Cardiac fibroblast (primary cell): ENCODE measurements around the gene LPAR5.

ENCODE experiments used
- DNase-seq, 2 donors: peaks; one replicate each; pipeline versions ENCODE4 v3.0.0 to v3.0.0-alpha.2; 2010; ENCODE audit warnings: low read depth in 2 of 2
- H3K4me3 ChIP-seq, 2 donors: replicated peaks in 1 of 2; 1 replicate in 1 of 2; 2 replicates in 1 of 2; pipeline ENCODE4 v1.5.1; 2011; ENCODE audit warnings: low read depth in 2 of 2, low read length in 2 of 2, mild to moderate bottlenecking in 2 of 2, moderate library complexity in 1 of 2
- TF ChIP-seq, protein P1 (sequence below): IDR thresholded peaks from one replicate; pipeline ENCODE4 v1.5.1; 2011; ENCODE audit warnings: low read depth, mild to moderate bottlenecking, low read length, inconsistent platforms

The LPAR5 gene

DNA sequence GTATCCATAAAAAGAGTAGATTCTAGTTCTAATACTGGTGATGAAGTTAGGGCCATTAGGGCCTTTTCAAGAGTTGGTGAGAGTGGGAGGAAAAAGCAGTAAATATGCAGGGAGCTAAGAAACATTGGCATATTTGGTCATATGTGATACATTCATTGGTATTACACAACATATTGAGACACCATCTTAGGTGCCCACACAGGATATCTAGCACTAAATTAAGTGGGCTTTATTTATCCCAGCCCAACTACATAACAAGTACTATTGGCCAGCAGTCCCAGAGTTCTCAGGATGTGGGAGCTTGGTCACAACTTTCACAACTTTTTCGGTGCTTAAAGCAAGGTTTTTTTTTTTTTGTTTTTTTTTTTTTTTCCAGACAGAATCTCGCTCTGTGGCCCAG is 29.1 kb upstream of the LPAR5 start:
- TF ChIP-seq, protein P1, sequence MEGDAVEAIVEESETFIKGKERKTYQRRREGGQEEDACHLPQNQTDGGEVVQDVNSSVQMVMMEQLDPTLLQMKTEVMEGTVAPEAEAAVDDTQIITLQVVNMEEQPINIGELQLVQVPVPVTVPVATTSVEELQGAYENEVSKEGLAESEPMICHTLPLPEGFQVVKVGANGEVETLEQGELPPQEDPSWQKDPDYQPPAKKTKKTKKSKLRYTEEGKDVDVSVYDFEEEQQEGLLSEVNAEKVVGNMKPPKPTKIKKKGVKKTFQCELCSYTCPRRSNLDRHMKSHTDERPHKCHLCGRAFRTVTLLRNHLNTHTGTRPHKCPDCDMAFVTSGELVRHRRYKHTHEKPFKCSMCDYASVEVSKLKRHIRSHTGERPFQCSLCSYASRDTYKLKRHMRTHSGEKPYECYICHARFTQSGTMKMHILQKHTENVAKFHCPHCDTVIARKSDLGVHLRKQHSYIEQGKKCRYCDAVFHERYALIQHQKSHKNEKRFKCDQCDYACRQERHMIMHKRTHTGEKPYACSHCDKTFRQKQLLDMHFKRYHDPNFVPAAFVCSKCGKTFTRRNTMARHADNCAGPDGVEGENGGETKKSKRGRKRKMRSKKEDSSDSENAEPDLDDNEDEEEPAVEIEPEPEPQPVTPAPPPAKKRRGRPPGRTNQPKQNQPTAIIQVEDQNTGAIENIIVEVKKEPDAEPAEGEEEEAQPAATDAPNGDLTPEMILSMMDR: no peak
- peak in 1 of 2 donors; percentile 17 for DNase-seq
- no peak overlapping the region for H3K4me3 ChIP-seq

DNA sequence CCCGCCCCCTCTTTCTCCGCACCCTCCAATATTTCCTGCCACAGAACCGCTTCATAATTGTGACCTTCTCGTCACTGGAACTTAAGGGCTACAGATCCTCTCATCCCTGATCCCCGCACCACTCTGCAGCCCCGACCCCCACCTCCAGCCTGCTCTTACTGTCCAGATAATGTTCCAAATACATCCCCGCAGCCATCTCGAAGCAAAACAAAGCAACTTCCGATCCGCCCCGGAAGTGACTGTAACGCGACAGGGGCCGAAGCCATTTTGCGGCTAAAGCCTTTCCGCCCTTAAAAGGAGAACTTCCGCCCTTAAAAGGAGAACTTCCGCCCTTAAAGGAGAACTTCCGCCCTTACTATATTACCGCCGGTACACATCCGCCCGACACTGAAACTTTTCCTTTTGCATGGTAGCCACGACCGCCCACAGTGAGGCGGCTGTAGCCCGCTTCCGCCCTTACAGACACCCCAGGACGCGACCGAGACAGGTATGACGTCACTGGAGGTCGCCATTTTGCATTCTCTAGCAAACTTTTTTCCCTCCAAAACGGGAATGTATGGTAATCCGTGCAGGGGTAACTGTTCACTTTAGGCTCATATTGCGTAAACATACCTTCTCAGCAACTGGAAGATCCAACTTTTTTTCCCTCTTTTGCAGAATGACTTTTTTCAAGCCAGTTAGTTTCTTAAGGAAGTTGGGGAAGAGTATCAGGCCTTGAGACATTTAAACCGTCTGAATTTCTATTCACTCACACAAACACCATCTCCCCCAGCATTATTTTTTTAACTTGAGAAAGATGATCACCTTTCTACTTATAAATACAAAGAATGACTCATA is 27.4 kb upstream of the LPAR5 start, which contains the start of gene ING4:
TSS of gene ING4 (minus strand) at position 214 of the 837 bp plus-strand sequence. CDS start at position 196, 18 bp downstream.
- TF ChIP-seq, protein P1: no peak
- H3K4me3 ChIP-seq: peak within 1 kb of the TSS; percentile 75 to 85
- peak; percentile 100 for DNase-seq

DNA sequence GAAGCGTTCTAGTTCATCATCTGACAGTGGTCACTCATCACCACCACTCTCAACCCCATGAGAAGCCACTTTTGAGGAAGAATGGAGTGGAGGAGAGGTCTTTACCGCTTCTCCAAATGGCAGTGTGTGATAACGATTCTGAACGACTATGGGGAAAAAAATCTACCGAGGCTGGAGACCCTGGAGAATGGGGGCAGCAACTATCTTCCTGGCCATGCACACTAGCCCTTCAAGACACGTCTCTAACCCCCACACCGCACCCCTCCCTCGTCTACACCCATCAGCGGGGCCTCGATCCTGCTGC is 26.8 kb upstream of the LPAR5 start:
- TF ChIP-seq, protein P1: no peak

DNA sequence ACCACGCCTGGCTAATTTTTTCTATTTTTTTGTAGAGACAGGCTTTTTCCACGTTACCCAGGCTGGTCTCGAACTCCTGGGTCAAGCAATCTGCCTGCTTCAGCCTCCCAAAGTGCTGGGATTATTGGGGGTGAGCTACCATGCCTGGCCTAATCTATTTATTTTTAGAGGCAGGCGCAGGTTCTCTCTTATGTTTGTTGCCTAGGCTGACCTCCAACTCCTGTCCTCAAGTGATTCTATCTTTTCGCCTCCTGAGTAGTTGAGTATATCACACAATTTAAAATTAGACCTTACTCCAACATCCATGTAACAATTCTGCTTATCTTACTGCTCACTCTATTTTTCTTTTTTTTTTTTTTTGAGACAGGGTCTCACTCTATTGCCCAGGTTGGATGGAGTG is 18.2 kb upstream of the LPAR5 start:
- TF ChIP-seq, protein P1: no peak
- H3K4me3 ChIP-seq: no peak overlapping the region
- no peak for DNase-seq

More for the DNA sequence above, 26.8 kb upstream of the LPAR5 start:
- H3K4me3 ChIP-seq: peak overlapping the region; percentile 75 to 85
- no peak for DNase-seq

DNA sequence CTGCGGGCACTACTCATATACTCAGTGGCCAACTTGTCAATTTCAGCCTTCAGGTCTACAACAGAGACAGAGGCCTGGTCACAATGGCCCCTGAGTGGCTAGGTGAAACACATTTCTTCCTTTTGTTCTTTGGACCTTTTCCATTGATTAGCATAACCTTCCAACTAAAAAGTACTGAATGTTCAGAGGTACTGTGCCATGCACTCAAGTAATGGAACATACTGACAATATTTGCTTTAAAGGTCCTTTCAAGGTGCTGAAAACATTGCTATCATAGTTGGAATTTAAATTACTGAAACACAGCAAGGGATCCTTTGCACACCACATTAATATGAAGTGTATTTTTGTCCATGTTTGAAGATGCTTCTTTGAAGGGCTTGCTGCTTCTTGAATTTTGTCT is 17.6 kb upstream of the LPAR5 start:
- no peak overlapping the region for H3K4me3 ChIP-seq
- DNase-seq: no peak
- TF ChIP-seq, protein P1: no peak

DNA sequence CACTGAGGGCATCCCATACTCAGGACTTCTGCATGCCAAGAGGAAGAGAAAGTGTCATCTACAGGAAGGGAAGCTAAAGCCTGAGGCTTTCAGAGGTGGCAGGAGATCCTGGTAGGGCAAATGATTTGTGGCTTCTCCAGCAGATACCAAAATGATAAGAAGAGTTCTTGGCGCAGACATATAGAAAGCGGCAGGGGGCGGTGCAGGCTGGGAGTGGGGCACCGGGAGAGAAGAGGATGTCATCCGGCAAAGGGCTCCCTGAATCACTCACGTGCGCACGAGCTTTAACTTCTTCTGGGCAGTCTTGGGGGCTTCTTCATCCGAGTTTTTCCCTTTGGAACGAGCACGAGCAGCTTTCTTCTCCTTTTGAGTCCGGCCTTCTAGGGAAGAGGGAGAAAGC is 16.6 kb upstream of the LPAR5 start:
- TF ChIP-seq, protein P1: no peak
- no peak for DNase-seq
- no peak overlapping the region for H3K4me3 ChIP-seq
